ENCODE data around the gene DLX1.
"Not testable (repeated sequence)": the region's sequence is repeated elsewhere in the genome, so short reads cannot be mapped to it uniquely, and the experiment has no call there.

The DLX1 gene

GRCh38 chr2:172114579-172114978 lies 29.3 kb downstream of the DLX1 start:
- no peak for DNase-seq (ENCODE audit: low spot score)

GRCh38 chr2:172116107-172116506 lies 30.8 kb downstream of the DLX1 start:
- DNase-seq (ENCODE audit: low spot score): no peak

- peak; percentile 50 for DNase-seq (ENCODE audit: low spot score)
Measured at GRCh38 chr2:172119089-172119488, 33.8 kb downstream of the DLX1 start.

GRCh38 chr2:172120118-172120517 lies 34.8 kb downstream of the DLX1 start:
- no peak for DNase-seq (ENCODE audit: low spot score)

- DNase-seq (ENCODE audit: low spot score): no peak
Measured at GRCh38 chr2:172128484-172128883, 43.2 kb downstream of the DLX1 start.

GRCh38 chr2:172129404-172129803 lies 44.1 kb downstream of the DLX1 start:
- no peak for DNase-seq (ENCODE audit: low spot score)

GRCh38 chr2:172131713-172132555 lies 46.6 kb downstream of the DLX1 start:
- no peak for DNase-seq (ENCODE audit: low spot score)

- no peak for DNase-seq (ENCODE audit: low spot score)
Measured at GRCh38 chr2:172134270-172134669, 49.0 kb downstream of the DLX1 start.

GRCh38 chr2:172135446-172135845 lies 50.1 kb downstream of the DLX1 start:
- no peak for DNase-seq (ENCODE audit: low spot score)

GRCh38 chr2:172137109-172137508 lies 51.8 kb downstream of the DLX1 start:
- DNase-seq (ENCODE audit: low spot score): no peak

GRCh38 chr2:172137943-172138342 lies 52.6 kb downstream of the DLX1 start:
- no peak for DNase-seq (ENCODE audit: low spot score)

GRCh38 chr2:172138727-172139126 lies 53.4 kb downstream of the DLX1 start:
- DNase-seq (ENCODE audit: low spot score): not testable (repeated sequence)
